ENCODE results near the gene RAC3.

- TF ChIP-seq CTCF (IDR thresholded peaks at IDR 0.05) (no peak), EP300 (IDR thresholded peaks at IDR 0.05) (no peak), POLR2A (IDR thresholded peaks at IDR 0.05) (no peak)
Observed at GRCh38 chr17:82020572-82021106, 10.8 kb upstream of the RAC3 start.

All from tibial nerve (tissue), 4 donors.